Stimulated activated CD8-positive, alpha-beta memory T cell treated with anti-CD3 and anti-CD28 coated beads, Interleukin-4, amount 100 ng/mL, for 24 hours (primary cell): ENCODE results near the gene ACBD4.

Experiments used
- DNase-seq: peaks from one replicate; pipeline ENCODE4 v3.0.0-alpha.2; 2020; ENCODE audit warnings: low read depth

The ACBD4 gene

DNA sequence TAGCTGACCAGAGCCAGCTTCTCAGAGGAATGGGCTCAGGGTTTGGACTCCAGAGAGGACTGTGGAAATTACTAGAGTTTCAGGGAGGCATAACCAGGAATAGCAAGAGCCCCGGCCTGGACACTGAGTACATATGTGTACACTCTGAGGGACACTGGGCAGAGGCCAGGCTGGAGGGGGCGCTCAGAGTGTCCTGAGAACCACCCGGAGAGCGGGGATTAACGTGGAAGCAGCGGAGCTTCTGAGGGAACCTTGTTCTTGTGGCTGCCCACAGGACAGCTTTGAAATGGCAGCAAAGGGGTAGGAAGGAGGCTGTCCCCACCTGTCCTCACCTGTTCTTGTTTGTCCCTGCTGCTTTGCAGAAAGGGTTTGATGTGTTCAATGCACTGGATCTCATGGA is 31.0 kb upstream of the ACBD4 start:
- DNase-seq = no peak

DNA sequence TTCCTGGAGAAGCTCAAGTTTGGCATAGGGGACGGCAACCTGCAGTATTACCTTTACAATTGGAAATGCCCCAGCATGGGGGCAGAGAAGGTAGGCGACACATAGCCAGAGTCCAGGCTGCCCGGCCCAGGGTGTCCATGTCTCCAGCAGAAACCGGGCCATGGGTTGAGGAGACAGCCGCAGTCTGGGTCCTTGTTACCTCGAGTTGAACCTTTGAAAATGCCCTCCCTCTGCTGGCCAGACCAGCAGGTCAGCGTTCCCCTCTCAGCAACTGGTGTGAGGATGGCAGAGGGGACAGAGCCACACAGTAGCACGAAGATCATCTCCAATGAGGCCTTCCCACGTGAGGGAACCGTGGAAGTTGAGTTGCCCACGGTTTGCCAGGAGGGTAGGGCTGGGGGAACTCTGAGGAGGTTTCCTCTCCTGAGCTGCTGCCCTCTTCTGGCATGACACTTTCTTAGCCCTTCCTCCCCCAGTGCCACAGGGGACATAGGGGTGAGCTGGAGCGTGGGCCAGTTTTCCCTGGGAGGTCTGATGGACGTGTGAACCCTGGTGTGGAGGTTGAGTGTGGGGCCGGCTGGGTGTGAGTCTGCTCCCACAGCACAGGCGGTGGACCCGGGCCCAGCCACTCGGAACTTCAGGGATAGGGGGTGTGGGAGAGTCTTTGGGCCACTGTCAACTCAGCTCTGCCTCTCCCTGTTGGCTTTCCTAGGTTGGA is 30.4 kb upstream of the ACBD4 start:
- no peak for DNase-seq

- DNase-seq = no peak
Observed at GRCh38 chr17:45106096-45106495, 29.4 kb upstream of the ACBD4 start.

GRCh38 chr17:45106582-45106981 is 28.9 kb upstream of the ACBD4 start:
- DNase-seq = no peak

DNA sequence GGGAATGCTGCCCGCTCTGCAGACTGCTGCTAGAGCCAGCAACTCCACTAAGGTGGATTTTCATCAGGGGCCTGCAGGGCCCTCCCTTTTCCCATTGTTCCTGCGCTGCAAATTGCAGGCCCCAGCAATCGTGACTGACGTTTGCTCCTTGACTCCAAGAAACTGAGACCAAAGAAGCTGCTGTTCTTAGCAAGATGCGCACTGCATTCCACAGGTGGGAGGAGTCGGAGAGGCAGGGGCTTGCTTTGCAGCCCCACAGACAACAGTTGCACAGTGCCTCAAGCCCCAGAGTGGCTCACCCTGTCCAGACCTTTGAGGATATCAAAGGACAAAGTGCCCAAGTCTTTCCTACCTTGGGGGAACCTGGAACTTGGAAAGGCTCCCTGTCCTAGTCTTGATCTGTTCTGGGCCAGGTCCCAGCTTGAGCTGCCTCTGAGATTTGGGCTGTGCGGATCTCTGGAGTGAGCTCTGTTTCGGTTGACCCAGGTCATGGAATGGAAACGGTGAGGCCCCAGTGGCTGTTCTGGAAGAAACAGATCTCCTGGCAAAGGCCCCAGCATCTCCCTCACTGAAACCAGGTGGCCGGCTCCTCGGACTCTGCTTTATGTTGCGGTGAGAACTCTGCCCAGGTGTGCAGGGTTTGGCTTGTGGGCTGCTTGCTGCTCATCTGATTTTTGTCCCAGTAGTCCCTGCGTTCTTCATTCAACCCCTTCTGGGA is 28.0 kb upstream of the ACBD4 start:
- no peak for DNase-seq

GRCh38 chr17:45108051-45108450 is 27.4 kb upstream of the ACBD4 start:
- DNase-seq = no peak

- no peak for DNase-seq
Observed at GRCh38 chr17:45108595-45109521, 26.6 kb upstream of the ACBD4 start.

DNA sequence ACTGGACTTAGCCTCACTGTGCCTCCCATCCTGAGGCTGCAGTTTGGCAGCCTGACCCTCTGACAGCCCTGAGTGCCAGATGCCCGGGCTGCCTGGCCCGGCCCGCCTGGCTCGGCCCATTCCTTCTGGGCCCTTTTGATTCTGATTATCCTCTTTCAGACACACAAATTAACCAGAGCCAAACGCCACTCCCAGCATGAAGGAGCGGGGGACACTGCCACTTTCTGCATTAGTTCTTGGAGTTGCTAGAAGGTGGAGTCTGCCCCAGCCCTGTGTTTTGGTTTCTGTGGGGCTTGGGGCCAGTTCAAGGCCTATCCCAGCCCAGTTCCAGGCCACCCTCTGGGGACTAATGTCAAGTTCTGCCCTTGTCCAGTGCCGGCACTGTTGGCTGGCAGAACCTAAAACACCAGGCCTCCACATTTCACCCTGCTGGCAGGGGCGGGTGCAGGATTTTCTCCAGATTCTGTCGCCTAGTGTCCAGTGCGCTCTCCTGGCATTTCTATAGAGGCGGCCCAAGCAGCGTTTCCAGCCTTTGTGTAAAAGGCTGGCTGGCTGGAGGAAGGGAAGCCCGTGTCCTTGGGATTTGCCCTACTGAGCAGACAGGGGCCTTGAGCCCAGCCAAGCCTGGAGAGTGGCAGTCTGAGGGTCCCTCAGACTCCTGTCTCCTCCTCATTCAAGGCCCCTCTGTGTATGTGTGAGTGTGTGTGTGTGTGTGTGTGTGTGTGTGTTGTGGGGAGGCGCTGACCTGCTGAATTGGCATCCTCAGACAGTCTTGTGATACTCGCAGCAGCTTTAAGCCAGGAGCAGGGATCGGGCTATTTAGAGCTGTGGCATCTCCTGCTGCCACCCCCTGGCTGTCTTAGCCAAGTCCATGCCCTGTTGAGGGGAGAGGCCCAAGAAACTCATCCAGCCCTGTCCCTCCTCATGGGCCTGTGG is 24.5 kb upstream of the ACBD4 start:
- DNase-seq = no peak

DNA sequence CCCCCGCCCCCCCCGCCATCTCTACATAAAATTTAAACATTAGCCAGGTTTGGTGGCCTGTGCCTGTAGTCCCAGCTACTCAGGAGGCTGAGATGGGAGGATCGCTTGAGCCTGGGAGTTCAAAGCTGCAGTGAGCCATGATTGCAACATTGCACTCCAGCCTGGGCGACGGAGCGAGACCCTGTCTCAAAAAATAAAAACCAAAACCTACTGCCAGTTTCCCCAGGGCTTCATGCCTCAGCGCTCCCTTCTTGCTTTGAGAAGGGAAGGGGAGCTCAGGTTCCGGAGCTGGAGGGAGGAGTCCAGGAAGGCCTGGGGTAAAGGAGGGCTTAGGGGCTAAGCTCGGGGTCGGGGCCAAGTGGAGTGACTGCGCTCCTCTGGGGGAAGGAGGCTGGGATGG is 23.6 kb upstream of the ACBD4 start:
- DNase-seq = no peak

DNA sequence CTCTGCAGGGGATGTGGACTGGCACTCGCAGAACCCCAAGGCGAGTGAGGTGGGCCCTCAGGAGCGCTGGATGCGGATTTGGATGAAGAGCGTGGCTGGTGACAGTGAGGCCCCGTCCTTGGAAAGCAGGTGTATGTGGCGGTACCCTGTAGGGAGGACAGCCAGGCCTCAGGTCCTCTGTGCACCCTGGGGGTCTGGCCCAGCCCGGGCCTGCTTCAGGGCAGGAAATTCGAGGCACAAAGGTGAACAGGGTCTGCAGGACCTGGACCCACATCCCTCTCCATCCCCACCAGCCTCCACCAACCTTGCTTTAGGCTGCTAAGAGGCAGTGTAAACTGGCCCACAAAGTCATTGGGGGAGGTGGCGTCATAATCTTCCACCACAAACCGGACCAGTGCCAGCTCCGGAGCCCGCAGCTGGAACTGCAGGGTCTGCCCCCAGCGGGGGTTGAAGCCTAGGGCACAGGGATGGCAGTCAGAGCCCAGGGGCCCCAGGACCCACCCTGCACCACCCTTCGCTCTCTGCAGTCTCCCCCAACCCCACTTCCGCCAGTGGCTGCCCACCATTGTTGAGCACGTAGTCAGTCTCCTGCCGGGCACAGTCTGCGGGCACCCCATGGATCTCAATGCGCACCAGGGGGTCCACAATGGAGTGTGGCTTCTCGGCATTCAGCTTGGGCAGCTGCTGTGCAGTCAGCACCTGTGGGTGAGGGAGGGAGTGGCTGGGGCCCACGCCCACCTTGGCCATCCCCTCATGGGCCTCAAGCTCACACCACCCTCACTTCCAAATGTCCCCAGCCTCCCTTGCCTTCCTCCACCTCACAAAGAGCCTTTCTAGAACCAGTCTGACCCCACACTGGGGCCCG is 22.7 kb upstream of the ACBD4 start:
- no peak for DNase-seq

DNA sequence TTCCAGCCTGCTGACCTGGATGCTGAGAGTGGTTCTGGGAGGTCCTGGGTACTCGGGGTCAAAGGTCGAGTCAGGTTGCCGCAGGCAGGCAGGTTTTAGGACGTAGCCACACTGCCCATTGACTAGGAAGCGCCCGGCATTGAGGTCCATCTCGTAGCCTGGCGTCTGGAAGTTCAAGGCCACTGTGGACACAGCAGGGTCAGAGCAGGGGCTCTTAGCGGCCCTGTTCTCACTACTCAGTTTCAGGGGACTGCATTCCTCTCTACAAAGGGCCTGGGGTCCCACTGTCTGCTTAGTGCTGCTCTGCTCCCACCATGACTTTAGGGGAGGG is 22.1 kb upstream of the ACBD4 start:
- DNase-seq = no peak

DNA sequence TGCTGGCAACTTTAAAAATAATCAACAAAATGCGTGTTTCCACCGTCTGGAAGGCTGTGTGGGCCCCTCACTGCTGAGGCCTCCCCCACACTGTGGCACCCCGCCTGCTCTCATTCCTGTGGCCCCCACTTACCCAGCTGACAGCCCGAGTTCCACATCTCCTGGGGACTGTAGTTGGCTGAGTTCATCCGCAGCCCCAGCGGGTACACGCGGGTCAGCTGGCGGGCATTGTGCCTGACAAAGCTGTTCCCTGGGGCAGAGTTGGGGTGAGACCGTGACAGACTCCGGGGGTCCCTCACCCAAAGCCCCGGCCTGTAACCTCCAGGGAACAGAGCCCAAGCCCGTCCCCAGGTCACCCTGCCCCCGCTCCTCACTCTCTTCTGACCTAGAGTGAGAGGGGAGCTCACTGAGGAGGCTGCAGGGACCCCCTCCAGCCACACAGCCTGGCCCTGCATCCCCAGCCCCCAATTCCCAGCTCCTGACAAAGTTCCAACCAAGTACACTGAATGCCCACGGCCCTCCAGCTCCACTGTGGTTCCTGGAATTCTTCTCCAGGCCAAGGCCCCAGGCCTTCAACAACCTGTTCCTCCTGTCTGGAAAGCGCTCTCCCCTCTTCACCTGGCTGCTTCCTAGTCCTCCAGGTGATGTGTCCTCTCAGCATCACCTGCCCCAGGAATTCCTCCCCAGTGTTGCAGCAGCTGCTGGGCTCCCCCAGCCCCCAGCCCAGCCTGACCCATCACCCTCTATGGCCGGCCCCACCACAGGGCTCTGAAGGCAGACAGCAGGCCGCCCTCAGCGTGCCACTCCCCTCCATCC is 21.2 kb upstream of the ACBD4 start:
- no peak for DNase-seq

DNA sequence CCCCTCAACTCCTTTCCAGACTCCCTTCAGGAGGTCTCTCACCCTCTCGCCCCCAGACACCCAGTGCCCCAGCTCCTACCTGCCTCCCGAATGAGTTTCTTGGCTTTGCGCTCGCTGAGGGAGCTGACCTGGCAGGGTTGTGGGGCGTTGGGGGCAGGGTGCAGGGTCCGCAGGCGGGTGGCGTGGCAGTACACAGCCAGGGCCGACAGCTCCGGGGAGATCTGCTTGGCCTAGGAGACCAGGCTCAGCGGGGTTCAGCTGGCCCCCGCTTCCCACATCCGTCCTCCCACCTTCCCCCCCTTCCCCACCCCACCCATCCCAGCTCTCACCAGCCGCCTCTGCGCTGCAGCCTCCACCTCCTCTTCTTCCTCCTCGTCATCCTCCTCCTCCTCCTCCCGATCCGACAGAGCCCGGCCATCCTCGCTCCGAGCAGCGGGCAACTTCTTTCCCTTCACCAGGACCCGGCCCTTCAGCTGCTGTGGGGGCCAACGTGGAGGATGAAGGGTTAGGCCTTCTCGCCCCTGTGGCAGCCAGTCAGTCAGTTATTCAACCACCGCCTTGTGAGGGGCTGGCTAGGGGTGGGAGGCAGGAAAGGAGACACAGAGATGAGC is 20.4 kb upstream of the ACBD4 start:
- no peak for DNase-seq

- DNase-seq = no peak
Observed at GRCh38 chr17:45115871-45116270, 19.6 kb upstream of the ACBD4 start.

- no peak for DNase-seq
Observed at GRCh38 chr17:45116434-45117016, 19.0 kb upstream of the ACBD4 start.

DNA sequence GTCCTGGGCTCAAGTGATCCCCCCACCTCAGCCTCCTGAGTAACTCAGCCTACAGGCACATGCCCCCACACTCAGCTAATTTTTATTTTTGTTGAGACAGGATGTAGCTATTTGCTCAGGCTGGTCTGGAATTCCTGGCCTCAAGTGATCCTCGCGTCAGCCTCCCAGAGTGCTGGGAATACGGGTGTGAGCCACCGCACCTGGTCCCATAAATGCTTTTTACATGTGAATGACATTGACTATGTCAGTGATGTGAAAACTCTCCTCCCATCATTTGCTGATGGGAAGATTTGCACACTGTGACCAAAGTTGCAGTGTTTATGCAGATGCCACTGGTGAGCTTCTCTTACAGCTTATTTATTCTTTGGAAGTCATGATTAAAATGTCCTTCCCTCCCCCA is 18.2 kb upstream of the ACBD4 start:
- DNase-seq = no peak

DNA sequence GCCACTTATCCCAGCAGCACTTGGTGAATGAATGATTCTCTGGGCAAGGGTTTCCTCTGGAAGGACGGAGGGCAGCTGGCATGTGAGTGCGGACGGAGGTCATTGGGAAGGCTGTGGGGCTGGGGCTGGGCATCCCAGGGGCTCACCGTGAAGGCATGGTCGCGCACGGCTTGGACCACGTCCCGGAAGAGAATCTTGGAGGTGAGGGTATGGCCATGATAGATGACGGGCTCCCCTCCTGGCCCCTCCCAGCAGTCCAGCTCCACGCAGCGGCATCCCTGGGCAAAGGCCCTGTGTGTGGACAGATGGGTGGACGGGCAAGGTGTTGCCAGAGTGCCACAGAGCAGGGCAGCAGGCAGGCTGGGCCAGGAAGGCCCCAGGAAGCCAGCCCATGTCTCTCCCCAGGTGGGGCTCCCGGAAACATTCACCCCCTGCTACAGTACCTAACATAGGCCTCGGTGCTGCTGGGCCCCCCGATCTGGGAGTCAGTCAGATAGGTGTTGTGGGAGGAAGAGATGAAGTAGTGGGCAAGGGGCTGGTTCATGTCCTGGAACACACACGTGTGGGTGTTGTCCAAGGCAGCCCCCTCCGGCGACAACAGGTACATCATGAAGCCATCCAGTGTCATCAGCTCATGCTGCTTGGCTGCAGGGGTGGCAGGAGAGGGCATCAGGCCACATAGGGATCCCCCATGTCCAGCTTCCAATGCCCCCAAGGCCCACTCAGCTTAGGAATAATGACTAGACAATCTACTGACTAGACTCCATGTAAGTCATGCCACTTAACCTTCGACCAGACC is 17.4 kb upstream of the ACBD4 start:
- no peak for DNase-seq

DNA sequence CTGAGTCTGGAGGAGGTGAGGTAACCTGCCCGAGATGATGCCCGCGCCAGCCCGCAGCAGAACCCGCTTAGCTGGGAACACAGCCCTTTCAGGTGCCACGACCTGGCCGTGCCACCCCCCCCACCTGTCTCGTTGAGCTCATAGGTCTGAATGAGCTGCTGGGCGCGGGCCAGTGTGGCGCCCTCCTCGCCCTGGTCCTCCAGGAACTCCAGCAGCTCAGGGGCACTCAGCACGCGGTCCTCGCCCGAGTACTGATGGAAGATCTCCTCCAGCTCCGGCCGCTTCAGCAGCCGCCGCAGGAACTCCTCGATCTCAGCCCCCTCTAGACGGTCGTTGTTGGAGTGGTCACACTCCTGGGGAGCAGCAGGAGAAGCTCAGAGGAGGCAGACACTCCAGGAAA is 16.8 kb upstream of the ACBD4 start:
- no peak for DNase-seq
